ENCODE measurements around the gene PBX4. TPM values are rescaled to one million over a fixed set of nuclear protein-coding genes. Genes with fewer than 3 reads are reported as not detected.
"Not testable (repeated sequence)": the region's sequence is repeated elsewhere in the genome, so short reads cannot be mapped to it uniquely, and the experiment has no call there.

Gene PBX4
- total RNA-seq, 1 experiment from 2014 or later = 0.30 TPM

DNA sequence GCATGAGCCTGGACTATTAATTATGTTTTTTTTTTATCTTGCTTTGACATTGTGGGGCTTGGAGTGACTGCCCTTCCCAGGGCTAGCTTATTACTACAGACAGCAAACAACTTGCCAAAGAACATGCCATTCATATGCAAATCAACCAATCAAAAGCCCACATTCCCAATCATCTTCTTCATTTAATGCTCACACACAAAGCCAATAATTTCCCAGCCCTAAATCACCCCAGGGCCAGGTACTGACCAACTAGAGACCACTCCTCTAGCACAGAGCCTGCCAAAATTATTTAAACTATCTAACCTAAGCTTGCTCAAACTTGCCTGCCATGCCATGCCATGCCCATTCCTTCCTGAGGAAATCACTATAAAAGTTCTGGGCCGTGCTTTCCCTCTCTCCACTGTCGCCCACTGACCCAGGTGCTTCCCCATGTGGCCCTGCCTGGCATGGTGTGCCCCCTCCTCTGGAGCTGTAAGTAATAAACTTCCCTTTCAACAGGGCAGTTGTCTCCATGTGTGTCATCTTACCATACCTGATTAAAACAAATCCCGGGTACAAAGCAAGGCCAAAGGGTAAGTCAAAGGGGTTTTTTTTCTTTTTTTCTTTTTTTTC, 15.7 kb downstream of the PBX4 start:
- Mint-ChIP-seq H3K27me3 (ENCODE audit: insufficient read depth, unreplicated experiment) (no peaks in the 10 kb centered on the region), H3K27ac (ENCODE audit: low read depth, unreplicated experiment) (peak overlapping the region; percentile 10), H3K4me1 (ENCODE audit: insufficient read depth, unreplicated experiment) (peaks cover 21% of the 10 kb centered on the region), H3K36me3 (ENCODE audit: insufficient read depth, unreplicated experiment) (no peaks in the 10 kb centered on the region), H3K4me3 (ENCODE audit: unreplicated experiment) (peak overlapping the region; percentile 2), H3K9me3 (ENCODE audit: unreplicated experiment) (no peaks in the 10 kb centered on the region)
- TF ChIP-seq CTCF (IDR thresholded peaks at IDR 0.05; ENCODE audit: unreplicated experiment) = no peak
- intact Hi-C loops (cut with micrococcal nuclease) = no loop called here
- POLR2A ChIA-PET = interaction anchor here (0.9 to 2.5 kb wide), 7 partner anchors 11 to 87 kb away, joined by 3 to 22 read pairs (median 7); partner anchors contain the start of genes NDUFA13 and TSSK6
- peak; percentile 79 for DNase-seq (ENCODE audit: unreplicated experiment)
- CTCF ChIA-PET = interaction anchor here (0.6 to 3.5 kb wide), 6 partner anchors 10 to 71 kb away, joined by 3 to 14 read pairs (median 5); partner anchors contain the start of gene GMIP
- BruUV-seq (replicated peaks) = no TSS peak

GRCh38 chr19:19602136-19602712, 16.3 kb downstream of the PBX4 start:
- BruUV-seq (replicated peaks) = no TSS peak
- H3K4me3 Mint-ChIP-seq (ENCODE audit: unreplicated experiment) = no peak overlapping the region
- no peak for TF ChIP-seq CTCF (IDR thresholded peaks at IDR 0.05; ENCODE audit: unreplicated experiment)
- H3K36me3 Mint-ChIP-seq (ENCODE audit: insufficient read depth, unreplicated experiment) = no peaks in the 10 kb centered on the region
- no peaks in the 10 kb centered on the region for H3K27me3 Mint-ChIP-seq (ENCODE audit: insufficient read depth, unreplicated experiment)
- peak; percentile 32 for DNase-seq (ENCODE audit: unreplicated experiment)
- H3K4me1 Mint-ChIP-seq (ENCODE audit: insufficient read depth, unreplicated experiment) = peaks cover 21% of the 10 kb centered on the region
- POLR2A ChIA-PET = interaction anchor here (0.9 to 2.5 kb wide), 7 partner anchors 11 to 86 kb away, joined by 3 to 22 read pairs (median 7); partner anchors contain the start of genes NDUFA13 and TSSK6
- CTCF ChIA-PET = interaction anchor here (0.5 to 3.5 kb wide), 5 partner anchors 11 to 86 kb away, joined by 3 to 14 read pairs (median 6); partner anchors contain the start of genes GMIP and NDUFA13
- H3K27ac Mint-ChIP-seq (ENCODE audit: low read depth, unreplicated experiment) = peak overlapping the region; percentile 49
- H3K9me3 Mint-ChIP-seq (ENCODE audit: unreplicated experiment) = no peaks in the 10 kb centered on the region
- intact Hi-C loops (cut with micrococcal nuclease) = no loop called here

DNA sequence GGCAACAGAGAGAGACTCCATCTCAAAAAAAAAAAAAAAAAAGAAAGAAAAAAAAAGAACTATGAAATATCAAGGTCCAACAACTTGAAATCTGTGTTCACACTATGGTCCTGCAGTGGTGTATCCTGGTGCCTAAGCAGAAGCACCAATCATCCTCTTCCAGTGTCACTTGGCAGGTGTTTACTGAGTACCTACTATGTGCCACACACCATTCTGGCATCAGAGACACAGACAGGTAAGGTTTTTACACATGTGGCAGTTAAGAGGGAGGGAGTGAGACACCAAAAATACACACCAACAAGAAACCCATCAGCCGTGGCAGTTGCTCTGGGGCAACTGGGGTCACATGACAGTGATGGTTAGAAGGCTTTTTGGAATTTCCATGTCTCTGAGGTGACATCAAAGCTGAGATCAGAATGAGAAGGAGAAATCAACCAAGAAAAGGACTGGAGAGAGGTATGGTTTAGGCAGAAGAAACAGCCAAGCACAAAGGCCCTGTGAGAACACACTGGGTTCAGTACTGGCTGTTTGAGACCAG, 17.6 kb downstream of the PBX4 start:
- no peak for TF ChIP-seq CTCF (IDR thresholded peaks at IDR 0.05; ENCODE audit: unreplicated experiment)
- DNase-seq (ENCODE audit: unreplicated experiment) = no peak
- Mint-ChIP-seq H3K27me3 (ENCODE audit: insufficient read depth, unreplicated experiment) (no peaks in the 10 kb centered on the region), H3K27ac (ENCODE audit: low read depth, unreplicated experiment) (no peak overlapping the region), H3K9me3 (ENCODE audit: unreplicated experiment) (no peaks in the 10 kb centered on the region), H3K4me1 (ENCODE audit: insufficient read depth, unreplicated experiment) (peaks cover 16% of the 10 kb centered on the region), H3K36me3 (ENCODE audit: insufficient read depth, unreplicated experiment) (no peaks in the 10 kb centered on the region), H3K4me3 (ENCODE audit: unreplicated experiment) (no peak overlapping the region)
- ChIA-PET POLR2A (interaction anchor here (0.6 kb wide), 1 partner anchor 9 kb away, joined by 3 read pairs; no protein-coding TSS in a partner anchor), CTCF (interaction anchor here (0.6 to 0.7 kb wide), 4 partner anchors 18 to 390 kb away, joined by 3 to 5 read pairs (median 4); no protein-coding TSS in a partner anchor)
- BruUV-seq (replicated peaks) = no TSS peak
- intact Hi-C loops (cut with micrococcal nuclease) = no loop called here

- POLR2A ChIA-PET; H3K27me3 Mint-ChIP-seq (ENCODE audit: insufficient read depth, unreplicated experiment); BruUV-seq (replicated peaks); H3K4me3 Mint-ChIP-seq (ENCODE audit: unreplicated experiment); H3K9me3 Mint-ChIP-seq (ENCODE audit: unreplicated experiment); H3K36me3 Mint-ChIP-seq (ENCODE audit: insufficient read depth, unreplicated experiment); intact Hi-C loops (cut with micrococcal nuclease); H3K27ac Mint-ChIP-seq (ENCODE audit: low read depth, unreplicated experiment); DNase-seq (ENCODE audit: unreplicated experiment): not testable (repeated sequence)
- peaks cover 14% of the 10 kb centered on the region for H3K4me1 Mint-ChIP-seq (ENCODE audit: insufficient read depth, unreplicated experiment)
- CTCF ChIA-PET = interaction anchor here (0.9 to 1.1 kb wide), 2 partner anchors 45 to 67 kb away, joined by 3 read pairs; no protein-coding TSS in a partner anchor
Observed at GRCh38 chr19:19598728-19599451, 19.6 kb downstream of the PBX4 start.
